NCI-H1930 (cell line): ENCODE results near the gene C4orf54.

Experiments used
- DNase-seq, 2 experiments: peaks; one replicate each; lab custom pipeline; 2025; lab: John Stamatoyannopoulos, UW

The C4orf54 gene

DNA sequence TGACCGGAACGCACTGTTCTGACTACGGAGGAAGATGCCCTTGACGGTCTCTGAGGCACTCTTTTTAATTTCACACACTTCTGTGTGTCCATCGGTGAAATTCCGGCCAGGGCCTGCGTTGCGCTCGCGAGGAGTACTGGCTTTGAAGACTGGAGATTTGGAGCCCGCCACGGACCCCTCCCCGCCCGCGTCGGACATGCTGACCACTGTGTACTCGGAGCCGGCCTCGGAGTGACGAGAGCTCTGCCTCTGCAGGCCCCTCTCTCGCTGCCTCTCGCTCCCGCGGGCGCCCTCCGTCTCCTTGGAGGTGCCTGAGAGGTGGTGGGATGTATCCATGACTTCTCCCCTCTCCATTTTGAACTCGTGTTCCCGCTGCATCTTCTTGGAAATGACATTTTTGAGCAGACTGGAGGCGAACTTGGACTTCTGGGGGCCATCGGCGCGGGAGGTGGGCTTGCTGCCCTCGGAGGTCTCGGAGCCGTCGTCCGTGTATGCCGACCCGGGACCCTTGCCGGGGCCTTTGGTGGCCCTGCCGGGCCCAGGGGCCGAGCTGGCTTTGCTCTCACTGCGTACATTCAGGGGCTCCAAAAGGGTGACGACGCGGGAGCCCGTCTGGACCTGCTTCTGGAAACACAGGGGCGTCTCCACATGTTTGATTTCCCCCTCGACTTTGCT is 5.7 kb downstream of the C4orf54 start:
- DNase-seq = no peak

DNA sequence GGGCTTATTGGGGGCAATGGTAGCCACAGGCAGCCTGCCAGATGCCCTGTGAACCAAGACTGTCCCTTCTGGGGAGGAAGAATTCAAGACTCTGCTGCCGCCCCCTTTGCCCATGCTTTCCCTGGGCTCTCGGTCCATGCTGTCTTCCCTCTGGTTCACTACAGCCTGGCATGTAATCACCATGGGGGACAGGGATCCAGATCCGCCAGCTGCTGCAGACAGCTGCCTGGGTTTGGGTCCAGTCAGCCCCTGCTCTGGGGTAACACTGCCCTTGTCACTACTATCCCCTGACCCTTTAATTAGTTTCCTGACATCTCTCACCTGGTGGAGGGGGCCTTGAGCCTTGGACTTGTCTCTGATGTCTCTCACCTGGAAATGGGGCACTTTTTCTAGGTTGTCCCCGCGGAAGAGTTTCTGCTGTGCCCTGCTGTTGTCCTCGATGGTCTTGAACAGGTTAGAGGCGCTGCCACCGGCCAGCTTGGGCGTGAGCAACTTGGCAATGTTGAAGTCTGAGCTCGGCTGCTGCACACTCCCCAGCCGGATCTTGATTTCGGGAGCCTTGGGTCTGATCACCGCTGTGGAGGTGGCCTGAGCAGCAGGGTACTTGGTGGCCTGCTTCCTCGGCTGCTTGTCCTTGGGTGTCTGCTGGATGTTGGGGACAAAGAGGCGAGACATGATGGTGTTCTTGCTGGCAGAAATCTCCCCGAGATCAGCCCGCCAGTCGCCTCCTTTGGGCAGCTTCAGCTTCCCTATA is 6.4 kb downstream of the C4orf54 start:
- DNase-seq = no peak

DNA sequence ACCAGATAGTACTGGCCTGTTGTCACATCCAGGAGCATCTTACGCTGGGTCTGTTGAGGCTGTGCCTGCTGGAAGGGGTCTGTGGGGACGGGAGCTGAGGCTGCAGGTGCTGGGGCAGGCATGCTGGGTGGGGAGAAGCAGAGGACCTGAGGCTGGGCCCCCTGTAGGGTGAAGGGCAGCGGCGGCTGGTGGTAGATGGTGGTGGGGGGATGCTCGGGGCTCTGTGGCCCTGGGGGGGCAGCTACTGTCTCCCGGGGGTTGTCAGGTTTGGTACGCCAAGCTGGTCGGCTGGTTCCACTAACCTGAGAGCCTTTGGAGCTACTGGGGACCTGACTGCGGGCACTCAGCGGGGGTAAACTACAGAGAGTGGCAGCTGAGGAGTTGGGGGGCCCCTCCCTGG is 7.8 kb downstream of the C4orf54 start:
- no peak for DNase-seq

DNA sequence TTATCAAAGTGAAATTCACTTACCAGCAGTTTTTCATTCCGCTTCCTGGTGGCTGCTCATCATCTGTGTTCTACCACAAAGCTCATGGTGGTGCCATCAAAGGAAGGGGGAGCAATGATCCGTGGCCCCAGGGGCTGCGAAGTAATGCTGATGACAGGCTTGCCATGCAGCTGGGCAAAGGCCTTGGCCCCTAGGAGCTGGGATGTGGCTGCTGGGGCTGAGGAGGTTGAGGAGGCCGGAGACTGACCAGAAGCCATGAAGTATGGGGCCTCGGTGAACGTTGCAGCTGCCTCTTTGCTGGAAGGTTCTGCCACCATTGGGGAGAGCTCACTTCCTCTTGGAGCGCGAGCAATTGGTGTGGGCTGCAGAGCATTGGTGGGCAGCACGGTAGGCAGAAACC is 8.4 kb downstream of the C4orf54 start:
- no peak for DNase-seq

- DNase-seq = no peak
These were observed 9.3 kb downstream of the C4orf54 start for GRCh38 chr4:99648321-99648720.

GRCh38 chr4:99647071-99647470 is 10.6 kb downstream of the C4orf54 start:
- DNase-seq = no peak

DNA sequence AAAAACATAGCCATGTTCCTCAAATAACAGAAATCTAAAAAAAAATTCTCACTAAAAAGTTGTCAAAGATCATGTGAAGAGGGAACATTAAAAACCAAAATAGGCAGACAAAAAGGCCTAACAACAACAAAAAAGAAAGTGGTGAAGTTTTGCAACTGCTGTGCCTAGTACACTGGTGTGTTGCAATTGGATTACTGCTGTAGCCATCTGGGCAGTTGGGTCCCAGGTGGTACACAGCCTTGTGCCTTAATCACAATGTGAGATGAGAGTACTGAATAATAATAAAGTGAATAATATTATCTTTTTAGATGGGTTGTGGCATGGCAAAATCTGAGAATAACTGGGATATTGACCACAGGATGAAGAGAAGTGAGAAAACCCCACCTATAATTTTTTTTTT is 12.0 kb downstream of the C4orf54 start:
- no peak for DNase-seq

DNA sequence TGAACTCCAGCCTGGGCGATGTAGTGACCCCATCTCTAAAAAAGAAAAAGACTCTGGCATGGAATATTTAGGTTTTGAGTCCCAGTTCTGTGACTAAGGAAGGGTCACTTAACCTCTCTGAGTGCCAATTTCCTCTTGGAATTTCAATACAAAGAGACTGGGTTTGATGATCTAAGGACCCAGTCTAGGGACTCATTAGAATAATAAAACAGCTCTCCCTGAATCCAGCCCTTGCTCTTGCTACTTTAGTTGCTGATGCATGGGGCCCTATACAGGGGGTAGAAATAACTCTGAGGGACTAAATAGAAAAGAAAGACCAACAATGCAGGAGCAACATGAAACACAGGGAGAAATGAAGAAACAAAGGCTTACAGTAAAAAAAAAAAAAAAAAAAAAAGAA is 12.6 kb downstream of the C4orf54 start:
- DNase-seq = no peak

- no peak for DNase-seq
These were observed 13.2 kb downstream of the C4orf54 start for GRCh38 chr4:99644453-99644852.

- no peak for DNase-seq
These were observed 14.7 kb downstream of the C4orf54 start for GRCh38 chr4:99642725-99643489.

DNA sequence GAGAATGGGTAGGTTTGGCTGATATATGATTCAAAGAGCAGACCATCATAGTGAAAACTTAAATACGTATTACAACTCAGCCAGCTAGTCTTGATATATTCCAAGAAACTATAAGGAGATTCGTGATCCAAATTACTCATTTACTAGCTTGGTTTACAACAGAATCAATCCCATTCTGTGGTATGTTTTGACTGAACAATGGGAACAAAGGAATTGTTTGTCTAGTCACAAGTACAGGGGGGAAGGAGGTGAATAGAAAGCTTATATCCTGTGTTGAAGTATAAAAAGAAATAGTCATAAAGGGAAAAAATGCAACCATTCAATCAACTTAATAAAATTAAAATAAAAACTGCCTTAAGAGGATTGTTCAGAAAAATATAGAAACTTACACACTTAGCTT is 17.0 kb downstream of the C4orf54 start:
- DNase-seq = no peak

DNA sequence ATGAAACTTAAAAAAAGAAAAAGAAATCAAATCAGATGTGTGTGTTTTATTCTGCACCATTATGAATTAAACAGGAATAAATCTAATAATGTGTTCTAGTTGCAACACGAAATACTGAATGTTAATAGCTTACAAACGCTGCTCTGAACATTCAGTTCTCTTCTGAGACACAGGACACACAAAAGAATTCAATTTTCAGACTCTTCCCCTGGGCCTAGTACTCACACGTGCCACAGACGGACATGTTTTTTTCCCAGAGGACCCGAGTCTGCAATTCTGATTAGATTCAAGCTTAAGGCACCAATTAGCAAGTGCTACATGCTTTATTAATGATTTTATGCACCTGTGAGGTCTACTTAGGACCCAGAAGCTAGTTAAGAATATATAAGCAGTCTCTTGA is 20.5 kb downstream of the C4orf54 start:
- DNase-seq = no peak

DNA sequence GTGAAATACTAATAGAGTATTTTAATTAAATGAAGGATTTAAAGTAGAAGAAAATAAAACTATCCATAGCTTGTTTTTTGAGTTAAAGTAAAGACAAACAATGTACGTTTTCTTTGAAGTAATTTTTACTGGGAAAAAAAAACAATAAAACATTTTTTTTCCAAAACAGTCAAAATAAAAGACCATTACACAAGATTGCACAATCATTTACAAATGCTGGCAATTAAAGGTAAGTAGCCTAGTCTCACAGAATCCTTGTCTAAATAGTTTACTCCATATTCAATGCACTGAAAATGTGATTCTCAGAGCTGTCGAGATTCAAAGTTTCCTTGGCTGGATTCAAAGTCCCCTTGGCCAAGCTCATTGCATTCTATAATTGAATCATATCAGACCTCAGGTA is 21.2 kb downstream of the C4orf54 start:
- no peak for DNase-seq

DNA sequence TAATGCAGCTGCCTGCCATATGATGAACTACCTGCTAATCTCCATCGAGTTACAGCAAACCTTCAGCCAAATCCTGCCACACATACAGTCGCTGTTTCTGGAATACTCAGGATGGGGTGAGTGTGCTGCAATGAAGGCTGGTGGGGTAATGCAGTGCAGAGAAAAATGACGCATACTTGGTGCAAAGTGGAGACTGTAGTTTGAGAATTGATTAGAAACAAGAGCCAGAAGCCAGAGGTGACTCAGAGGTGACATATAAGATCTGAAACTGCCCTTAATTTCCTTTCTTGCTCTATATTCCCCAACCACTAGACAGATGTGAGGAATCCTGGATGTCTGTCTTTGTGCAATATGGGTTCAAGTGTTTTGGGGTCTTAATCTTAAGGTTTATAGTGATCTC is 22.0 kb downstream of the C4orf54 start:
- DNase-seq = no peak

DNA sequence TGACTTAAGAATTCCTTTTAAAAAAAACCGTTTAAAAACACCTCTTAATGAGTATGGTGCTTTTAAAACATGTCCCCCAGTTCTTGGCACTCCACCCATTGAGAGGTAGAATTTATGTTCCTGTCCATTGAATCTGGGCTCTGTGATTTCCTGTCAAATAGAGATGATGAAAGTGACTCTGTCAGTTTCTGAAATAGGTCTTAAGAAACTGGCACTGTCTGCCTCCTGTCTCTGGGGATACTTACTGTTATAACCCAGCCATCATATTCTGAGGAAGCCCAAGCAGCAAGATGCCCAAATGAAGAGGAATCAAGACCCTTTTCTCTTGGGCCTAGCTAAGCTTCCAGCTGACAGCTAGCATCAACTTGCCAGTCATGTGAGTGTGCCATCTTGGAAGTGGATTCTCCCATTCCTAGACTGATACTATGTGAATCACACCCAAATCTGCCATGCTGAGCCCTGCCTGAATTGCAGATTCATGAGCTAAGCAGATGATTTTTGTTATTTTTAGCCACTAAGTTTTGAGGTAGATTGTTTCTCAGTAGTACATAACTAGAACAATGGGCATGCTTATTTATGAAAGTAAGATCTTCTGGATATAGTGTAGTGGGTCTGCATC is 22.8 kb downstream of the C4orf54 start:
- DNase-seq = no peak

DNA sequence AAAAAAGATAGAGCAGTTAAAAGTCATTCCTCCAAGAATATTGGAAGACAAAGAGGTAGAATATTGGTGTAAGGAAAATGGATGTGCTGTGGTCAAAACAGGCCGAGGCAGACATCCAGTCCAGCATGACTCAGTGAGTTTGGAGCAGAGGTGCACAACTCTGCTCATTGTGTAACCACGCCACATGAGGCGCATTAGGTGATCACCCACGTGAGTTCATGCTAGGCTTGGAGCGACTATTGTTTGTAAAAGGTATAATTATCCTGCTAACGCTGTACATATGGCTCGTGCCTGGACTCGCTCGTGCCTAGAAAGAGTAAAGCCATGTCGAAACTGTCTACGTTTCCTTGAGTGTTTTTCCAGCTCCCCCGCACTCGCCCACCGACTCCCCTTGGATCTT is 23.9 kb downstream of the C4orf54 start:
- no peak for DNase-seq

DNA sequence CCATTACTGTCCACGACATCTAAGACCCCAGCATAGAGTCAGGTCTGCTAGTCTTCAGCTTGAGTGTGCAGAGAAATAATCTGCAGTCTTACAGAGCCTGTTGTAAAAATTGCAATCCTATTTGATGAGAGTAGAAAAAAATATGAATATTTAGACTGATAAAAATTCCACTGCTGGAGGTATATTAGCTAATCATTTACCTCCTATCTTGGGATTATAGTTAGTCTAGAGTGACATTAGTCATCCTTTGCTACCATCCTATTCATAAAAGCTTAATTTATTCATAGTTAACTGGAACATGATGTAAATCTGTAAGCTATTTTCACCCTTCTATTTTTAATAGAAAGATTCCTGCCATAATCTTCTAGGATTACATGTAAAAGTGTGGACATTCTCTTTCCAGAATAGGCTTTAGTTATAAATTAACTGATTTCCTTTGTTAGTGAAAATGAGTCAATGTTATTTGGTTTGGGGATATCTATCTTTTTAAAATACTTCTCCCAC is 26.7 kb downstream of the C4orf54 start:
- no peak for DNase-seq

DNA sequence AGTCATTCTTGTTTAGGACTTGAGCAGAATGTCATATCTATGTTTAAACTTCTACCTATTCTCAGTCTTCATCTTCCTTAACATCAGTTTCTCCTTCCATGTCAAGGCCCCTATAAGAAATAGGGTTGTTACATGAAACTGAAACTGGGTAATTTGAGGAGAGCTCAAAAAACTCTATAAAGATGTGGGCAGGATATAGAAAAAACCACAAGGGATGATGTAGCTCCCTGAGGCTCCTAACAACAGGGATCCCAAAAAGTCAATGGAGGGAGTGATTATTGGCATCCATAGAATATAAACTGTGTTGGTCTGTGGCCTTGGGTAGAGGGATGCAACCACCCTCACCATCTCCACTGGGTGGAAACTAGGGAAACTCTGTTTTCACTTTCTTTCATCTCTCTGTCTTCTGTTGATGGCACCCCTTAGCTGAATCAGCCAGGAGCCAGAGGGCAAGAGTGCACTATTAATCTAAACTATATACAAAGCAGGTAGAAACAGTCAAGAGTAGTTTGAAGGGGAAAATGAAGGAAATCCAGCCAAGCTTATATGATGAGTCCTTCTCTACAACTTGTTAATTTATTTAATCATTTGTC is 27.6 kb downstream of the C4orf54 start:
- no peak for DNase-seq

DNA sequence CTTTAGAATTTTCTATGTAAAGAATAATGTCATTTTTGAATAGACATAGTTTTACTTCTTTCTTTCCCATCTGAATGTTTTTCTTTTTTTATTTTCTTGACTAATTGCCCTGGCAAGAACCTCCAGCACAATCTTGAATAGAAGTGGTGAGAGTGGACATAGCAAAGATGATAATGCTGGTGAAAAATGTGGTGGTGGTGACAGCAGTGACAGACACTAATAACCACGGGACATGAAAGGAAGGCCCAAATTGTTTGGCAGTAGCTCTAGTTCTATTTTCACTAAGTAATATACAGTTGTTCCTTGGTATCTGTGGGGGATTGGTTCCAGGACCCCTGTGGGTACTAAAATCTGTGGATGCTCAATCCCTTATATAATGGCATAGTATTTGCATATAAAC is 29.6 kb downstream of the C4orf54 start:
- no peak for DNase-seq

DNA sequence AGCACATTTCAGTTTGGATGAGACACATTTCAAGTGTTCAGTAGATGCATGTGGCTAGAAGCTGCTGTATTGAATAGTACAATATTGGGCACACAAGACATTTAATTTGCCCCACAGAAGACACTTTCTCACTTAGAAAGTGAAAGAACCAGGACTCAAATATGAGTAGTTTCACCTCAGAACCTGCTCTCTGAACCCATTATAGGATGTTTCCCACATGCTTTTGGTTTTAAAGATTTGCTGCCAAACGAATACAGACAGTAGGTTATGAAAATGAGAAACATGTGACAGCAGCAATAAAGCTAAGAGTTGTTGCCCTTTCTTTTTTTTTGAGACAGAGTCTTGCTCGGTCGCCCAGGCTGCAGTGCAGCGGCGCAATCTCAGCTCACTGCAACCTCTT is 32.3 kb downstream of the C4orf54 start:
- no peak for DNase-seq

- no peak for DNase-seq
These were observed 33.4 kb downstream of the C4orf54 start for GRCh38 chr4:99624141-99624719.

DNA sequence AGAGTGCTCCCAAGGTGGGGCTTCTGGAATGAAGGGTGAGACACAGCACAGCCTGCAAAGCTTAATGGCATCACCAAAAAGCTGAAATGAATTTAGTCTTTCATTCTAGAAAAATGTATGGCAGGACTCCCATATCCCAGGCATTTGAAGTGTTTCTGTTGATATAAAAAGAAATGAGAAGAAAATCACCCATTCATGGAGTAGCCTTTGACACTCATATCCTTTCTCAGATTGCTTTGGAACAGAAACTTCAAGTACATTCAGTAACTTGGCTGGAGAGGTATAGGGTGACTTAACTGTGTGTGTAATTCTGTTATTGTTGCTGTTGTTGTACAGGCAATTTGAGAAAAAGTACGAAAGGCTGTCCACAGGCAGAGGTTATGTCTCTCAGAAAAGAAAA is 35.3 kb downstream of the C4orf54 start:
- no peak for DNase-seq
